ENCODE data around the gene TRAF6. TPM values are rescaled to one million over a fixed set of nuclear protein-coding genes. Genes with fewer than 3 reads are reported as not detected.
A peak's percentile ranks its signal among the peaks of the same experiment; 100 is the strongest.
"Not testable (repeated sequence)": the region's sequence is repeated elsewhere in the genome, so short reads cannot be mapped to it uniquely, and the experiment has no call there.

Gene TRAF6, protein sequence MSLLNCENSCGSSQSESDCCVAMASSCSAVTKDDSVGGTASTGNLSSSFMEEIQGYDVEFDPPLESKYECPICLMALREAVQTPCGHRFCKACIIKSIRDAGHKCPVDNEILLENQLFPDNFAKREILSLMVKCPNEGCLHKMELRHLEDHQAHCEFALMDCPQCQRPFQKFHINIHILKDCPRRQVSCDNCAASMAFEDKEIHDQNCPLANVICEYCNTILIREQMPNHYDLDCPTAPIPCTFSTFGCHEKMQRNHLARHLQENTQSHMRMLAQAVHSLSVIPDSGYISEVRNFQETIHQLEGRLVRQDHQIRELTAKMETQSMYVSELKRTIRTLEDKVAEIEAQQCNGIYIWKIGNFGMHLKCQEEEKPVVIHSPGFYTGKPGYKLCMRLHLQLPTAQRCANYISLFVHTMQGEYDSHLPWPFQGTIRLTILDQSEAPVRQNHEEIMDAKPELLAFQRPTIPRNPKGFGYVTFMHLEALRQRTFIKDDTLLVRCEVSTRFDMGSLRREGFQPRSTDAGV
- 13.8 TPM for polyA plus RNA-seq (2013)

DNA sequence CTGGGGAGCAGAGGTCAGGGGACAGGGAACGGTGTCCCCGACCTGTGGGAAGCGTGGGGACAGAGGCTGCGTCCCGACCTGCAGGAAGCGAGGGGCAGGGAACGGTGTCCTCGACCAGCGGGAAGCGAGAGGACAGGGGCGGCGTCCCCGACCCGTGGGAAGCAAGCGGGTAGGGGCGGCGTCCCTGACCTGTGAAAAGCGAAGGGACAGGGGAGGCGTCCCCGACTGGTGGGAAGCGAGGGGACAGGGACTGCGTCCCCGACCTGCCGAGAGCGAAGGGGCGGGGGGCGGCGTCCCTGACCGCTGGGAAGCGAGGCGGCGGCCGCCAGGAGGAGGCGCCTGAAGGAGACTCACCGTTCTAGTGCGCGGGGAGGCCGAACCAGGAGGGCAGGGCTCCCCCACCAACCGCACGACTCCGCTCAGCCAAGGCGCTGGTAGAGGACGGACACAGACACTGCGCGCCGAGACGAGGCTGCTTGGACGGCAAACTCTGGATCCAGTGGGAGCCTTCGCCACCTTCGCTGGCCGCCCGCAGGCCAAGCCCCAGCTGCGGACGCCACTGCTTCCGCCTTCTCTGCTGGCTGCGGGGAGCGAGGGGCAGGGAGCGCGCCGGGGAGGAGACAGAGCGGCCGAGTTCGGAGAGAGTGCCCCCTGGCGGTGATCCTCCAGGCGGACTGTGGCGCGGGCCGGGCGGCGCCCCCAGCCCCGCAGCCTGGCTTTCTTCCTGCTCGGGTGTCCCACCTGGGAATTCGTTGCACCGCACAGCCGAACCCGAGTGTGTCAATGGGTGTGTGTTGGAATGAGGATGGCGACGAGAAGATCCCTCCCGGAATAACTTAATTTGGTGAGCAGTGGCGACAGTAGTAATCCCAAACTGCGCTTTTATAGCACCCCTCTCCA, at the start of gene TRAF6:
TRAF6 (minus strand) TSS at position 579 of the 900 bp plus-strand sequence. CDS start 8,757 bp downstream, outside the sequence.
- Histone ChIP-seq H3K27me3 (replicated peaks in 2 of 5; ENCODE audit: control insufficient read depth in 4 of 5, insufficient read depth in 5 of 5, low read length in 4 of 5) (no peaks in the 10 kb centered on the region), H3K36me3 (ENCODE audit: control insufficient read depth in 4 of 4, insufficient read depth in 4 of 4, low read length in 3 of 4) (peaks cover 0 to 3% (median 0%) of the 10 kb centered on the region in 4 experiments), H3K27ac (ENCODE audit: insufficient read depth in 1 of 2, low read depth in 1 of 2, low read length in 2 of 2, poor library complexity in 1 of 2, severe bottlenecking in 2 of 2) (peak within 1 kb of the TSS; percentile 72 to 91), H3K4me1 (ENCODE audit: control extremely low read depth in 1 of 4, control insufficient read depth in 4 of 4, insufficient read depth in 4 of 4, low read length in 3 of 4) (peaks cover 10 to 21% (median 15%) of the 10 kb centered on the region in 4 experiments), H3K4me3 (ENCODE audit: control insufficient read depth in 1 of 7, extremely low read depth in 1 of 7, insufficient read depth in 4 of 7, low read depth in 2 of 7, low read length in 6 of 7) (peak within 1 kb of the TSS; percentile 70 to 100 (median 96)), H3K9me3 (ENCODE audit: control extremely low read depth in 1 of 5, control insufficient read depth in 4 of 5, insufficient read depth in 2 of 5, low read depth in 1 of 5, low read length in 4 of 5) (peaks cover 0 to 5% (median 0%) of the 10 kb centered on the region in 5 experiments)
- WGBS (ENCODE audit: insufficient coverage) = under 1% methylated on average over 70 of the region's 81 CpGs
- CTCF ChIA-PET = interaction anchor here (0.6 to 3.6 kb wide), 9 partner anchors 10 to 218 kb away, joined by 3 to 18 read pairs (median 3); no protein-coding TSS in a partner anchor
- peak; percentile 87 to 91 (median 88) for DNase-seq
- POLR2A ChIA-PET = no interaction called here

DNA sequence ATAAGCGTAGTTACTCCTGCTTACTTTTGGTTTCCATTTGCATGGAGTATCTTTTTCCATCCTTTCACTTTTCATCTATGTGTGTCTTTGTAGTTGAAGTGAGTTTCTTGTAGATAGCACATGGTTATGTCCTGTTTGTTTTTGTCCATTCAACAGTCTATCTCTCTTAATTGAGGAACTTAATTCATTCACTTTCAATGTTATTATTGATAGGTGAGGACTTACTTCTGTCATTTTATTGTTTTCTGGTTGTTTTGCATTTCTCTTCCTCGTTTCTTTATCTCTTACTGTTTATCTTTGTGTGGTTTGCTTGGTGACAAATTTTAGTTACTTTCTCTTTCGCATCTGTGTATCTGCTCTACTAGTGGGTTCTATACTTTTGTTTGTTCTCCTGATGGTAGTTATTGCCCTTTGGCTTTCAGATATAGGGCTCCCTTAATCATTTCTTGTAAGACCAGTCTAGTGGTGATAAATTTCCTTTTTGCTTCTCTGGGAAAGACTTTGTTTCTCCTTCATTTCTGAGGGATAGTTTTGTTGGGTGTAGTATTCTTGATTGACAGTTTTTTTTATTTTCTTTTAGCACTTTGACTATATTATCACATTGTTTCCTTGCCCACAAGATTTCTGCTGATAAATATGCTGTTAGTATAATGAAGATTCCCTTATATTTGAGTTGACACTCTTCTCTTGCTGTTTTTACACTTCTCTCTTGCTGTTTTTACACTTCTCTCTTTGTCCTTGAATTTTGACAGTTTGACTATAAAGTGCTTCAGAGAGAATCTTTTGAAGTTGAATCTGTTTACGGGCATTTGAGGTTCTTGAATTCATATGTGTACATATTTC, 48.7 kb upstream of the TRAF6 start:
- Histone ChIP-seq H3K4me3 (ENCODE audit: control insufficient read depth in 1 of 7, extremely low read depth in 1 of 7, insufficient read depth in 4 of 7, low read depth in 2 of 7, low read length in 6 of 7) (no peak overlapping the region), H3K27me3 (replicated peaks in 2 of 5; ENCODE audit: control insufficient read depth in 4 of 5, insufficient read depth in 5 of 5, low read length in 4 of 5) (no peaks in the 10 kb centered on the region), H3K4me1 (ENCODE audit: control extremely low read depth in 1 of 4, control insufficient read depth in 4 of 4, insufficient read depth in 4 of 4, low read length in 3 of 4) (no peaks in the 10 kb centered on the region), H3K9me3 (ENCODE audit: control extremely low read depth in 1 of 5, control insufficient read depth in 4 of 5, insufficient read depth in 2 of 5, low read depth in 1 of 5, low read length in 4 of 5) (peaks cover 0 to 3% (median 0%) of the 10 kb centered on the region in 5 experiments), H3K36me3 (ENCODE audit: control insufficient read depth in 4 of 4, insufficient read depth in 4 of 4, low read length in 3 of 4) (no peaks in the 10 kb centered on the region), H3K27ac (ENCODE audit: insufficient read depth in 1 of 2, low read depth in 1 of 2, low read length in 2 of 2, poor library complexity in 1 of 2, severe bottlenecking in 2 of 2) (no peak overlapping the region)
- POLR2A ChIA-PET = no interaction called here
- WGBS (ENCODE audit: insufficient coverage) = no CpG with 5 or more reads among the region's 4 CpGs
- CTCF ChIA-PET = no interaction called here
- peak in 1 of 3 donors; percentile 20 for DNase-seq

DNA sequence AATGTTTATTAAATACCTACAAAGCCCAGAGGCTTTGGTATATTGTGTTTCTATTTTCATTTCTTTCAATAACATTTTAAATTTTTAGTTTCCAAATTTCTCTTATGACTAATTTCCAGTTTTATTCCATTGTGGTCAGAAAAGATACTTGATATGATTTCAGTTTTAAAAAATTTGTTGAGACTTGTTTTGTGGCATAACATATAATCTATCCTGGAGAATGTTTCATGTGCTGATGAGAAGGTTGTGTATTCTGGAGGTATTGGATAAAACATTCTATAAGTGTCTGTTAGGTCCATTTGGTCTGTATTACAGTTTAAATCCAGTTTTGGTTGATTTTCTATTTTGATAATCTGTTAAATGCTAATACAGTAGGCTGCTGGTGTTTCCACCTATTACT, 47.9 kb upstream of the TRAF6 start:
- ChIA-PET POLR2A (no interaction called here), CTCF (no interaction called here)
- H3K27me3 ChIP-seq (replicated peaks in 2 of 5; ENCODE audit: control insufficient read depth in 4 of 5, insufficient read depth in 5 of 5, low read length in 4 of 5) = no peaks in the 10 kb centered on the region
- no peak for DNase-seq
- no peaks in the 10 kb centered on the region for H3K4me1 ChIP-seq (ENCODE audit: control extremely low read depth in 1 of 4, control insufficient read depth in 4 of 4, insufficient read depth in 4 of 4, low read length in 3 of 4)
- no peak overlapping the region for H3K4me3 ChIP-seq (ENCODE audit: control insufficient read depth in 1 of 7, extremely low read depth in 1 of 7, insufficient read depth in 4 of 7, low read depth in 2 of 7, low read length in 6 of 7)
- H3K9me3 ChIP-seq (ENCODE audit: control extremely low read depth in 1 of 5, control insufficient read depth in 4 of 5, insufficient read depth in 2 of 5, low read depth in 1 of 5, low read length in 4 of 5) = peaks cover 0 to 3% (median 0%) of the 10 kb centered on the region in 5 experiments
- no peak overlapping the region for H3K27ac ChIP-seq (ENCODE audit: insufficient read depth in 1 of 2, low read depth in 1 of 2, low read length in 2 of 2, poor library complexity in 1 of 2, severe bottlenecking in 2 of 2)
- H3K36me3 ChIP-seq (ENCODE audit: control insufficient read depth in 4 of 4, insufficient read depth in 4 of 4, low read length in 3 of 4) = no peaks in the 10 kb centered on the region

DNA sequence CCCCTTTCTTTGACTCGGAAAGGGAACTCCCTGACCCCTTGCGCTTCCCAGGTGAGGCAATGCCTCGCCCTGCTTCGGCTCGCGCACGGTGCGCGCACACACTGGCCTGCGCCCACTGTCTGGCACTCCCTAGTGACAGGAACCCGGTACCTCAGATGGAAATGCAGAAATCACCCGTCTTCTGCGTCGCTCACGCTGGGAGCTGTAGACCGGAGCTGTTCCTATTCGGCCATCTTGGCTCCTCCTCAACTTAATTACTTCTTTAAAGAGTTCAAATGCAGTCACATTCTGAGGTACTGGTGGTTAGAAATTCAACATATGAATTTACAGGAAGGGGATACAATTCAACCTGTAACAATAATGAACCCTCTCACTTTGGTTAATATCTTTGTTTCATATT, 47.3 kb upstream of the TRAF6 start:
- H3K4me1 ChIP-seq (ENCODE audit: control extremely low read depth in 1 of 4, control insufficient read depth in 4 of 4, insufficient read depth in 4 of 4, low read length in 3 of 4); H3K9me3 ChIP-seq (ENCODE audit: control extremely low read depth in 1 of 5, control insufficient read depth in 4 of 5, insufficient read depth in 2 of 5, low read depth in 1 of 5, low read length in 4 of 5); CTCF ChIA-PET; POLR2A ChIA-PET; DNase-seq; H3K36me3 ChIP-seq (ENCODE audit: control insufficient read depth in 4 of 4, insufficient read depth in 4 of 4, low read length in 3 of 4); H3K4me3 ChIP-seq (ENCODE audit: control insufficient read depth in 1 of 7, extremely low read depth in 1 of 7, insufficient read depth in 4 of 7, low read depth in 2 of 7, low read length in 6 of 7); H3K27me3 ChIP-seq (replicated peaks in 2 of 5; ENCODE audit: control insufficient read depth in 4 of 5, insufficient read depth in 5 of 5, low read length in 4 of 5); H3K27ac ChIP-seq (ENCODE audit: insufficient read depth in 1 of 2, low read depth in 1 of 2, low read length in 2 of 2, poor library complexity in 1 of 2, severe bottlenecking in 2 of 2): not testable (repeated sequence)
- no CpG with 5 or more reads among the region's 17 CpGs for WGBS (ENCODE audit: insufficient coverage)

DNA sequence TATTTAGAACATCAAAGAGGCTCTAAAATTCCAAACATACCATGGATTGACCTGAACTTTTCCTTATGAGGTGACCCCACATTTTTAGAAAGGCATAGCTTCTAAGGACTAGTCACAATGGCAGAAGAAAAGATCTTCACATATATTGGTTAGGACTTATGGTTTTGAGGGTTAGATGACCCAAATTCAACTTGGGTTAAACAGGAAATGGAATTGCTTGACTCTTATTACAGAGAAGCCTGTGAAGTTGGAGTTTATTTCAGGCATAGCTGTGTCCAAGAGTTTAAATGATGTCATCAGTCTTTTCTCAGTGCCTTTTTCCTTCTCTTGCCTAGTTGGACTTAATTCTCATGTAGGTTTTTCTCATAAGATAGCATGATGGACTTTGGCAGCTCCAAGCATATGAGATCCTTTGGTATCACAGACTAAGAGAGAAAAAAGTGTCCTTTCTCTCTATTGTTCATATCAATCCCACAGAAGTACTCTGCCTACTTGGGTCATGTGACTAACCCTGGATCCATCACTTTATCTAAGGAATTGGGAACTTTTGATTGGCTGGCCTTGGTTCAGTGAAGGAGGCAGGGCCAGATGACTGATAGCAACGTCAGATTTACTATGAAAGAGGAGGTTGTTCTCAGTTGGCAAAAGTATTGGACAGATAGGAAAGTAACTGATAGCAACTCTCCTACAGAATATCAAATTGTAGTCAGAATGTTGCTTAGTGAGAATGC, 40.5 kb upstream of the TRAF6 start:
- no peaks in the 10 kb centered on the region for H3K4me1 ChIP-seq (ENCODE audit: control extremely low read depth in 1 of 4, control insufficient read depth in 4 of 4, insufficient read depth in 4 of 4, low read length in 3 of 4)
- ChIA-PET CTCF (interaction anchor here (0.7 kb wide), 1 partner anchor 210 kb away, joined by 3 read pairs; no protein-coding TSS in a partner anchor), POLR2A (no interaction called here)
- H3K27ac ChIP-seq (ENCODE audit: insufficient read depth in 1 of 2, low read depth in 1 of 2, low read length in 2 of 2, poor library complexity in 1 of 2, severe bottlenecking in 2 of 2) = no peak overlapping the region
- H3K27me3 ChIP-seq (replicated peaks in 2 of 5; ENCODE audit: control insufficient read depth in 4 of 5, insufficient read depth in 5 of 5, low read length in 4 of 5) = no peaks in the 10 kb centered on the region
- no peaks in the 10 kb centered on the region for H3K9me3 ChIP-seq (ENCODE audit: control extremely low read depth in 1 of 5, control insufficient read depth in 4 of 5, insufficient read depth in 2 of 5, low read depth in 1 of 5, low read length in 4 of 5)
- no peak for DNase-seq
- H3K36me3 ChIP-seq (ENCODE audit: control insufficient read depth in 4 of 4, insufficient read depth in 4 of 4, low read length in 3 of 4) = no peaks in the 10 kb centered on the region
- H3K4me3 ChIP-seq (ENCODE audit: control insufficient read depth in 1 of 7, extremely low read depth in 1 of 7, insufficient read depth in 4 of 7, low read depth in 2 of 7, low read length in 6 of 7) = no peak overlapping the region
- WGBS (ENCODE audit: insufficient coverage) = no CpG with 5 or more reads among the region's 1 CpG

DNA sequence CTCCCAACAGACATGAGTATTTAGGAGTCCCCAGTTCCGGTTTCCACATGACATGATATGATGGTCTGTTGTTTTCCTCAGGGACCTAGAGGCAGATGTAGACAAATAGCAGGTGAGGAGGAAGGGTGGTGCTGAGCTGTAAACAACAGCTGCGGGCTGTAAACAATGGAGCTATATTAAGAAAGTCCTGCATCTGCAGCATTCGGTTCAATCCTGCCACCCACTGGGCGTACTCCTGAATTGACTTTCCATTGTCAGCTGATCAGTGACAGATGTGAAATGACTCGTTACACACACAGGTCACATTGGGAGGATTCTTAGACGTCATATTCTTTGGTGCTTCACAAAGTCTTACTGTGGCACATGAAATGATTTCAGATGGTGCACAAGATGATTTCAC, 30.9 kb upstream of the TRAF6 start:
- Histone ChIP-seq H3K27ac (ENCODE audit: insufficient read depth in 1 of 2, low read depth in 1 of 2, low read length in 2 of 2, poor library complexity in 1 of 2, severe bottlenecking in 2 of 2) (no peak overlapping the region), H3K4me1 (ENCODE audit: control extremely low read depth in 1 of 4, control insufficient read depth in 4 of 4, insufficient read depth in 4 of 4, low read length in 3 of 4) (peaks cover 0 to 3% (median 0%) of the 10 kb centered on the region in 4 experiments), H3K27me3 (replicated peaks in 2 of 5; ENCODE audit: control insufficient read depth in 4 of 5, insufficient read depth in 5 of 5, low read length in 4 of 5) (no peaks in the 10 kb centered on the region), H3K4me3 (ENCODE audit: control insufficient read depth in 1 of 7, extremely low read depth in 1 of 7, insufficient read depth in 4 of 7, low read depth in 2 of 7, low read length in 6 of 7) (peak overlapping the region in 1 of 7 experiments; percentile 33), H3K36me3 (ENCODE audit: control insufficient read depth in 4 of 4, insufficient read depth in 4 of 4, low read length in 3 of 4) (no peaks in the 10 kb centered on the region), H3K9me3 (ENCODE audit: control extremely low read depth in 1 of 5, control insufficient read depth in 4 of 5, insufficient read depth in 2 of 5, low read depth in 1 of 5, low read length in 4 of 5) (no peaks in the 10 kb centered on the region)
- peak; percentile 60 to 82 (median 77) for DNase-seq
- POLR2A ChIA-PET = interaction anchor here (0.5 to 0.6 kb wide), 2 partner anchors 19 to 240 kb away, joined by 3 to 5 read pairs; no protein-coding TSS in a partner anchor
- CTCF ChIA-PET = interaction anchor here (0.7 to 1.6 kb wide), 5 partner anchors 28 to 251 kb away, joined by 3 to 5 read pairs (median 3); no protein-coding TSS in a partner anchor
- WGBS (ENCODE audit: insufficient coverage) = 21% methylated on average over 5 of the region's 6 CpGs
